ENCODE measurements around the gene ZSWIM5.
"Not testable (repeated sequence)": the region's sequence is repeated elsewhere in the genome, so short reads cannot be mapped to it uniquely, and the experiment has no call there.

Gene ZSWIM5

GRCh38 chr1:45097944-45098343 lies 108.5 kb downstream of the ZSWIM5 start:
- no peak for TF ChIP-seq CTCF (IDR thresholded peaks at IDR 0.05; ENCODE audit: low read depth, low read length, missing control alignments)
- DNase-seq (ENCODE audit: low read depth), result no peak
- H3K4me3 ChIP-seq (ENCODE audit: low read depth, low read length), result no peak overlapping the region

- no peak overlapping the region for H3K4me3 ChIP-seq (ENCODE audit: low read depth, low read length)
- no peak for DNase-seq (ENCODE audit: low read depth)
- TF ChIP-seq CTCF (IDR thresholded peaks at IDR 0.05; ENCODE audit: low read depth, low read length, missing control alignments), result no peak
These were observed 109.3 kb downstream of the ZSWIM5 start for GRCh38 chr1:45097079-45097478.

- H3K4me3 ChIP-seq (ENCODE audit: low read depth, low read length), result no peak overlapping the region
- no peak for TF ChIP-seq CTCF (IDR thresholded peaks at IDR 0.05; ENCODE audit: low read depth, low read length, missing control alignments)
- no peak for DNase-seq (ENCODE audit: low read depth)
These were observed 111.0 kb downstream of the ZSWIM5 start for GRCh38 chr1:45095450-45095849.

- not testable (repeated sequence) for H3K4me3 ChIP-seq (ENCODE audit: low read depth, low read length); DNase-seq (ENCODE audit: low read depth)
These were observed 112.0 kb downstream of the ZSWIM5 start for GRCh38 chr1:45094371-45094770.

GRCh38 chr1:45093334-45093733 lies 113.1 kb downstream of the ZSWIM5 start:
- no peak overlapping the region for H3K4me3 ChIP-seq (ENCODE audit: low read depth, low read length)
- DNase-seq (ENCODE audit: low read depth), result no peak
- no peak for TF ChIP-seq CTCF (IDR thresholded peaks at IDR 0.05; ENCODE audit: low read depth, low read length, missing control alignments)

- H3K4me3 ChIP-seq (ENCODE audit: low read depth, low read length), result no peak overlapping the region
- no peak for TF ChIP-seq CTCF (IDR thresholded peaks at IDR 0.05; ENCODE audit: low read depth, low read length, missing control alignments)
- DNase-seq (ENCODE audit: low read depth), result no peak
These were observed 116.7 kb downstream of the ZSWIM5 start for GRCh38 chr1:45089711-45090110.

- TF ChIP-seq CTCF (IDR thresholded peaks at IDR 0.05; ENCODE audit: low read depth, low read length, missing control alignments), result no peak
- H3K4me3 ChIP-seq (ENCODE audit: low read depth, low read length), result no peak overlapping the region
- DNase-seq (ENCODE audit: low read depth), result no peak
These were observed 121.8 kb downstream of the ZSWIM5 start for GRCh38 chr1:45084562-45084961.

GRCh38 chr1:45079533-45079932 lies 126.9 kb downstream of the ZSWIM5 start:
- no peak for TF ChIP-seq CTCF (IDR thresholded peaks at IDR 0.05; ENCODE audit: low read depth, low read length, missing control alignments)
- no peak for DNase-seq (ENCODE audit: low read depth)
- H3K4me3 ChIP-seq (ENCODE audit: low read depth, low read length), result no peak overlapping the region

- not testable (repeated sequence) for DNase-seq (ENCODE audit: low read depth); H3K4me3 ChIP-seq (ENCODE audit: low read depth, low read length)
These were observed 129.4 kb downstream of the ZSWIM5 start for GRCh38 chr1:45076959-45077358.
